Activated CD4-positive, alpha-beta T cell treated with anti-CD3 and anti-CD28 coated beads, Interleukin-2, amount 10 ng/mL, durations not matched to agents 24 days and 14 days (primary cell): ENCODE data around the gene GARIN5B. TPM values are rescaled to one million over a fixed set of nuclear protein-coding genes. Genes with fewer than 3 reads are reported as not detected.

ENCODE experiments used
- DNase-seq: peaks from one replicate; pipeline ENCODE4 v3.0.0; 2022
- H3K27ac Mint-ChIP-seq: one replicate; pipeline ENCODE4 v1.8.0; 2022; ENCODE audit warnings: mild to moderate bottlenecking, mixed read lengths
- H3K27me3 Mint-ChIP-seq: one replicate; pipeline ENCODE4 v1.8.0; 2022; ENCODE audit warnings: mixed read lengths
- H3K36me3 Mint-ChIP-seq: one replicate; pipeline ENCODE4 v1.8.0; 2022; ENCODE audit warnings: low read depth, mild to moderate bottlenecking, mixed read lengths
- H3K4me1 Mint-ChIP-seq: one replicate; pipeline ENCODE4 v1.8.0; 2021; ENCODE audit warnings: mixed read lengths
- H3K4me3 Mint-ChIP-seq: one replicate; pipeline ENCODE4 v1.8.0; 2022; ENCODE audit warnings: mild to moderate bottlenecking, moderate library complexity, mixed read lengths
- H3K9me3 Mint-ChIP-seq: one replicate; pipeline ENCODE4 v1.8.0; 2021; ENCODE audit warnings: mixed read lengths
- intact Hi-C: fragments of 100-400 bp; cut with micrococcal nuclease; formaldehyde crosslinking; loops from one replicate; pipeline ENCODE4 v1.15.1; 2023
- total RNA-seq: library from RNA; stranded (reverse); gene quantifications from 2 replicates; pipeline ENCODE4 v1.2.3, GENCODE V29; 2022

Gene GARIN5B
- total RNA-seq, 1 donor from 2014 or later, result not detected

DNA sequence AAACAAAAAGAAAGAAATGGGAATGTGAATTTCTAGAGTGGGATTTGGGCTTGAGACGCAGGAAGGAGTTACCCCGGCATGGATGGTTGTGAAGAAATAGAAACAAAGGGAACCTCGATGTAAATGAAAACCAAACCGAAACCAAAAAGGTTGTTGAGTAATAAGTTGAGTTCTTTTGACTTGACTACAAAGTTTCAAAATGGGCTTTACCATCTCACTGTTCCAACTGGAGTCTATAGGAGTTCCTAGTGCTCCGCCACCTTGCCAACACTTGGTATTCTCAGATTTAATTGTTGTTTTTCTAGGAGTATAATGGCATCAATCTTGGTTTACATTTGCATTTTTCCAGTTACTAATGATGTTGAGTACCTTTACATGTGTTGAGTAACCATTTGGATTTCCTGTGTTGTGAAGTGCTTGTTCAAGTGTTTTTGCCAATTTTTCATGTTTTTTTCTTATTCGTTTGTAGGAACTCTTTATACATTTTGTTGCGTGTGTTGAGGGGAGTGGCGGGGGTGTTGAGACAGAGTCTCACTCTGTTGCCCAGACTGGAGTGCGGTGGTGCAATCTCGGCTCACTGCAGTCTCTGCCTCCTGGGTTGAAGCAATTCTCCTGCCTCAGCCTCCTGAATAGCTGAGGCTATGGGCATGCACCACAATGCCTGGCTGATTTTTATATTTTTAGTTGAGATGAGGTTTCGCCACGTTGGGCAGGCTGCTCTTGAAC lies 35.3 kb upstream of the GARIN5B start:
- Mint-ChIP-seq H3K36me3 (peaks cover 31% of the 10 kb centered on the region), H3K9me3 (no peaks in the 10 kb centered on the region), H3K27ac (peak overlapping the region; percentile 18), H3K4me1 (peaks cover 26% of the 10 kb centered on the region), H3K27me3 (no peaks in the 10 kb centered on the region), H3K4me3 (peak overlapping the region; percentile 5)
- intact Hi-C loops, result loop anchor here (1.0 kb wide), 1 partner anchor 9 kb away; the partner anchor contains the start of gene UBE2S
- DNase-seq, result no peak

DNA sequence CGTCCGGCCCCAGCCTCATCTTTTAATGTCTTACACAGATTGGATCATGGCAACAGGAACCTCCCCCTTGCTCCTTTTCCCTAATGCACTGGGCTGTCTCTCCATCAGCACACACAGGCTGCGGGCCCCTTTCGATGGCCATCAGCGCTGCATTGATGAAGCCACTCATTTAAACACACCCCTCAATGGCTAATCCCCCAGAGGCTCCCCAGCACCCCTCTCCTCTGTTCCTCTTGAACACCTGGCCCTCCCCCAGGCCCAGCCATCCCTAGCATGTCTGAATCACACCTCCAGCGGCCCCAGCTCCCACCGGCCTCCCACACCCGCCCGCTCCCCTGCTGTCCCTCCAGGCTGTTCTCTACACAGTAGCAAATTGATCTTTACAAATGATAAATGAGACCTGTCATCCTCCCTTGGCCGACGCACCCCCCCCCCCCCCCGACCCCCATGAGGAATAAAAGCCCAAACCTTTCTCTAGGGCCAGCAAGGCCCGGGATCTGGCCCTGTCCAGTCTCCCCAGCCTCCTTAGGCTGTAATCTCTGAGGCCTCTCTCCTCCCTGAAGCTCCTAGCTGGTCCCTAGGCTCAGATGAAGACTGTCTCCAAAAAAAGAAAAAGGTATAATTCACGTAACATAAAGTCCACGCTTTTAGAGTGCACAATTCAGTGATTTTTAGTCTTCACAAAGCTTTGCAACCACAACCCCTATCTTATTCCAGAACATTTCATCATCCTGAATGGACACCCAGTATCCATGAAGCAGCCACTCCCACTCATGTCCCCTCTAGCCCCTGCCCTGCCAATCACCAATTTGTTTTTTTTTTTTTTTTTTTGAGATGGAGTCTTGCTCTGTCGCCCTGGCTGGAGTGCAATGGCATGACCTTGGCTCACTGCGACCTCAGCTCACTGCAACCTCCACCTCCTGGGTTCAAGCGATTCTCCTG lies 30.0 kb upstream of the GARIN5B start:
- no peak for DNase-seq
- Mint-ChIP-seq H3K4me3 (no peak overlapping the region), H3K36me3 (peaks cover 35% of the 10 kb centered on the region), H3K27ac (no peak overlapping the region), H3K4me1 (peaks cover 21% of the 10 kb centered on the region), H3K9me3 (no peaks in the 10 kb centered on the region), H3K27me3 (no peaks in the 10 kb centered on the region)
- intact Hi-C loops, result no loop called here

DNA sequence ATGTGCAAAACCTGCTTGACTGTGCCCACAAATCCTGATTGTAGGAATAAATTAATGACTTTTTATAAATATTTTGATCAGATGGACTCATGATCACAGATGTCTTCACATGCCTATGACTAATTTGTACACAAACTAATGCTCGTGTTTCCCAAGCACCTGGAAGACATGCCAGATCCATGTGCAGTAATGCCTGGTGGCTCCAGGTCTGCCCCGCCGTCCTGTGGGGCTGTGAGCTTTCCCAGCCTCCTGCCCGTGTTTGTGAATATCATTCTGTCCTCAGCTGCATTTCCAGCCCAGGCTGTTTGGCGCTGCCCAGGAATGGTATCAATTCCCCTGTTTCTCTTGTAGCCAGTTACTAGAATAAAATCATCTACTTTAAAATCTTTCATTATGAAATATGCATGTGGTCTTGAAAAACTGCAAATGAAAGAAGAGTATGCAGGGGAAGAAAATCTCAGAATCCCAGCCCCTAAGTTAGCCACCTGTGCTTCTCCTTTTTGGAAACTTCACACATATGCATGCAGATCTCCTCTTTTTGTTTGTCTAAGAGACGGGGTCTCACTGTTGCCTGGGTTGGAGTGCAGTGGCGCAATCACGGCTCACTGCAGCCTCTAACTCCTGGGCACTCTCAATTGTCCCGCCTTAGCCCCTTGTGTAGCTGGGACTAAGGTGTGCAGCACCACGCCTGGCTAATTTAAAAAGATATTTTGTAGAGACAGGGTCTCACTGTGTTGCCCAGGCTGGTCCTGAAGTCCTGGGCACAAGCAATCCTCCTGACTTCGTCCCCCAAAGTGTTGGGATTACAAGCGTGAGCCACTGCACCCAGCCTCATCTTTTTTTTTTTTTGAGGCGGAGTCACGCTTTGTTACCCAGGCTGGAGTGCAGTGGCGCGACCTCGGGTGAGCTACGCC lies 28.9 kb upstream of the GARIN5B start:
- intact Hi-C loops, result no loop called here
- H3K27ac Mint-ChIP-seq, result no peak overlapping the region

DNA sequence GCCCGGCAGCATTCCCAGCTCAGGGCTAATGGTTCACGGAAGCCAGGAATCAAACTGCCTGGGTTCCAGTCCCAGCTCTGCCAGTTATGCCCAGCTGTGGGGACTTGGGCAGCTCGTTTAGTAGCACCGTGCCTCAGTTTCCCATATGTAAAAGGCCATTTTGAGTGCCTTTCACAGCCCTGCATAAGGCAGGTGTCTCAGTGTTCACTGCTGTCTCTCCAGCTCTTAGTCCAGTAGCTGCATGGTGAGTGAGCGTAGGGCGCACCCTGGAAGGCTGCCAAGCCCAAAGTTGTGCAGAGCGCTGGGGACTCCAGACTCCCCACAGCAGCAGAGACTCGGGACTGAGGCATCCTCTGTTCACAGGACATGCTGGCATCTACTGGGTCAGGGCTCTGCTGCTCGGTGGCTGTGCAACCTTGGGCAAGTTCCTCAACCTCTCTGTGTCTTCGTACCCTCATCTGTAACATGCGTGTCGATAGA lies 28.2 kb upstream of the GARIN5B start:
- intact Hi-C loops, result no loop called here
- no peaks in the 10 kb centered on the region for H3K27me3 Mint-ChIP-seq
- H3K9me3 Mint-ChIP-seq, result no peaks in the 10 kb centered on the region
- H3K27ac Mint-ChIP-seq, result no peak overlapping the region
- H3K36me3 Mint-ChIP-seq, result peaks cover 53% of the 10 kb centered on the region
- DNase-seq, result no peak
- H3K4me3 Mint-ChIP-seq, result no peak overlapping the region
- H3K4me1 Mint-ChIP-seq, result peaks cover 26% of the 10 kb centered on the region

More for the DNA sequence above, 28.9 kb upstream of the GARIN5B start:
- no peaks in the 10 kb centered on the region for H3K27me3 Mint-ChIP-seq
- peaks cover 20% of the 10 kb centered on the region for H3K4me1 Mint-ChIP-seq
- H3K9me3 Mint-ChIP-seq, result no peaks in the 10 kb centered on the region
- DNase-seq, result no peak
- no peak overlapping the region for H3K4me3 Mint-ChIP-seq
- peaks cover 46% of the 10 kb centered on the region for H3K36me3 Mint-ChIP-seq

GRCh38 chr19:55390461-55390880 lies 27.4 kb upstream of the GARIN5B start:
- Mint-ChIP-seq H3K9me3 (no peaks in the 10 kb centered on the region), H3K36me3 (peaks cover 60% of the 10 kb centered on the region), H3K27ac (no peak overlapping the region), H3K27me3 (no peaks in the 10 kb centered on the region), H3K4me3 (no peak overlapping the region), H3K4me1 (peaks cover 28% of the 10 kb centered on the region)
- no peak for DNase-seq
- intact Hi-C loops, result no loop called here

DNA sequence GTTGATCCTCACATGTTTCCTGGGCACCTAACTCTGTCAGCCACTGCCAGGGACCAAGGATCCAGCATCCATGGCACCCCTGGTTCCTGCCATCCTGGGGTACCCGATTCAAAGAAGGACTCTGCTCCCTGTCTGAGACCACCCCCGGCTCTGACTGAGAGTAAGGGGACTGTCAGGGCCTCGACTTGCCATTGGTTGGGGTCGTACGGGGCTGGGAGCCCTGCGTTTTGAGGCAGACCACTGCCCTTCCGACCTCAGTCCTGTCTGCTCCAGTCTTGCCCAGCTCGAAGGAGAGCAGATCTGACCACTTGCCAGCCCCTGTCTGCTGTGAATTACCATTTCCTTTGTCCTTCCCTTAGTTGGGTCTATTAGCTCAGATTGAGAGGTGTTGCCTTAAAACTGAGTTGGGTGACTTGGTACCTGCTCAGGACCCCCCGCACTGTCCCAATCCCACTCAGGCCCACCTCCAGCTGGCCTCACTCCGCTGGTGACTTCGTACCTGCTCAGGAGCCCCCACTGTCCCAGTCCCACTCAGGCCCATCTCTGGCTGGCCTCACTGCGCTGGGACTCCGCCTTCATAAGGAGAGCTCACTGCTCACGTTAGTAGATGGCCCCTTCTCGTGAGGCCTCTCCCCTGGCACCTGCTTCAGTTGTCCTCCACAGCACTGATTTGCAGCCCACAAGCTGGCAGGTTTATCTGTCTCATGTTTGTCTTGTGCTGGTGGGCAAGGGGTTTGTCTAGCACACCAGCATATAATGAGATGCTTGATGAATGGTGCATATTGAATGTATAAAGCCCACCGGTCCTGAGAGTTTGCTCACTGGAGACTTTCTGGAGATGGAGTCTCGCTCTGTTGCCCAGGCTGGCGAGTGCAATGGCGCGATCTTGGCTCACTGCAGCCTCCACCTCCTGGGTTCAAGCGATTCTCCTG lies 26.6 kb upstream of the GARIN5B start:
- intact Hi-C loops, result loop anchor here (5.0 kb wide), 1 partner anchor 208 kb away; the partner anchor contains the start of gene FIZ1
- peaks cover 60% of the 10 kb centered on the region for H3K36me3 Mint-ChIP-seq

DNA sequence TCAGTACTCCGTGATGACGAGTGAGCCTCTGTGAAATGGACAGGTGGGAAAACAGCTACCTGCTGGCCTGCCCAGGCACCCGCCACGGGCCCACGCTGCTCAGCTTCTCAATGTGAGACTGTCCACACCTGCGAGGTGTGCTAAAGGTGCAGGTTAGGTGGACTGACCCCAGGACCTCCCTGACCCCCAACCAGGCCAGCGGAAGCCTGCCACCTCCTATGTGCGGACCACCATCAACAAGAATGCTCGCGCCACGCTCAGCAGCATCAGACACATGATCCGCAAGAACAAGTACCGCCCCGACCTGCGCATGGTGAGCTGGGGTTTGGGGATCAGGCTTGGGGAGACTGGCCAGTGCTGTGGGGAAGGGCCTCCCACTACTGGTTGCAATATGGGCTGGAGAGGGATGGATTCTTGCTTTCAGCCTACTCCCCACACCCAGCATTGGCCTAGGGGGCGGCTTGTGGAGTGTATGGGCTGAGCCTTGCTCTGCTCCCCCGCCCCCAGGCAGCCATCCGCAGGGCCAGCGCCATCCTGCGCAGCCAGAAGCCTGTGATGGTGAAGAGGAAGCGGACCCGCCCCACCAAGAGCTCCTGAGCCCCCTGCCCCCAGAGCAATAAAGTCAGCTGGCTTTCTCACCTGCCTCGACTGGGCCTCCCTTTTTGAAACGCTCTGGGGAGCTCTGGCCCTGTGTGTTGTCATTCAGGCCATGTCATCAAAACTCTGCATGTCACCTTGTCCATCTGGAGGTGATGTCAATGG lies 24.9 kb upstream of the GARIN5B start:
- DNase-seq, result no peak
- peak overlapping the region; percentile 97 for H3K4me3 Mint-ChIP-seq
- peaks cover 58% of the 10 kb centered on the region for H3K36me3 Mint-ChIP-seq
- no peak overlapping the region for H3K27ac Mint-ChIP-seq
- intact Hi-C loops, result loop anchor here (5.0 kb wide), 1 partner anchor 209 kb away; the partner anchor contains the start of gene FIZ1
- peaks cover 40% of the 10 kb centered on the region for H3K4me1 Mint-ChIP-seq
- H3K27me3 Mint-ChIP-seq, result no peaks in the 10 kb centered on the region
- H3K9me3 Mint-ChIP-seq, result no peaks in the 10 kb centered on the region

More for the DNA sequence above, 26.6 kb upstream of the GARIN5B start:
- peaks cover 32% of the 10 kb centered on the region for H3K4me1 Mint-ChIP-seq
- H3K27me3 Mint-ChIP-seq, result no peaks in the 10 kb centered on the region
- no peak for DNase-seq
- no peaks in the 10 kb centered on the region for H3K9me3 Mint-ChIP-seq
- peak overlapping the region; percentile 37 for H3K4me3 Mint-ChIP-seq
- H3K27ac Mint-ChIP-seq, result peak overlapping the region; percentile 69

DNA sequence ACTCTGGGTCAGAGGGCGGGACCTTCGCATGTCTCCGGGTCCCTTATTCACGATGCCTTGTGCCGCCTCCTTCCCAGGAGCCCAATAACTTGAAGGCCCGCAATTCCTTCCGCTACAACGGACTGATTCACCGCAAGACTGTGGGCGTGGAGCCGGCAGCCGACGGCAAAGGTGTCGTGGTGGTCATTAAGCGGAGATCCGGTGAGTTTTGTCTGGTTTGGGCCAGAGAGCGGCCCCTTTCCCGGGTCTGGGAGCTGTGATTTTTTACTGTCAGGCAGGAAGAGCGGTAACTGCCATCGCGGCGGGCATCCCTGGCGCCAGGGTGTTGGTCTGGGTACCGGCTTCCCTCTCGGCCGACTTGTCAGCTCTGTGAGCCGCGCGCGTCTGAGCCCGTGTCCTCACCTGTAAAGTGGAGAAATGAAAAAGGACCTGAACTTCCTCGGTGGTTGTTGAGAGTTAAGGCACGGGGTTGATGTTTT lies 23.5 kb upstream of the GARIN5B start:
- intact Hi-C loops, result loop anchor here (5.0 kb wide), 1 partner anchor 211 kb away; the partner anchor contains the start of gene FIZ1
- peaks cover 6% of the 10 kb centered on the region for H3K9me3 Mint-ChIP-seq
- peak overlapping the region; percentile 97 for H3K4me3 Mint-ChIP-seq
- no peak for DNase-seq
- H3K27me3 Mint-ChIP-seq, result no peaks in the 10 kb centered on the region
- H3K27ac Mint-ChIP-seq, result peak overlapping the region; percentile 98
- H3K36me3 Mint-ChIP-seq, result peaks cover 60% of the 10 kb centered on the region
- peaks cover 52% of the 10 kb centered on the region for H3K4me1 Mint-ChIP-seq

DNA sequence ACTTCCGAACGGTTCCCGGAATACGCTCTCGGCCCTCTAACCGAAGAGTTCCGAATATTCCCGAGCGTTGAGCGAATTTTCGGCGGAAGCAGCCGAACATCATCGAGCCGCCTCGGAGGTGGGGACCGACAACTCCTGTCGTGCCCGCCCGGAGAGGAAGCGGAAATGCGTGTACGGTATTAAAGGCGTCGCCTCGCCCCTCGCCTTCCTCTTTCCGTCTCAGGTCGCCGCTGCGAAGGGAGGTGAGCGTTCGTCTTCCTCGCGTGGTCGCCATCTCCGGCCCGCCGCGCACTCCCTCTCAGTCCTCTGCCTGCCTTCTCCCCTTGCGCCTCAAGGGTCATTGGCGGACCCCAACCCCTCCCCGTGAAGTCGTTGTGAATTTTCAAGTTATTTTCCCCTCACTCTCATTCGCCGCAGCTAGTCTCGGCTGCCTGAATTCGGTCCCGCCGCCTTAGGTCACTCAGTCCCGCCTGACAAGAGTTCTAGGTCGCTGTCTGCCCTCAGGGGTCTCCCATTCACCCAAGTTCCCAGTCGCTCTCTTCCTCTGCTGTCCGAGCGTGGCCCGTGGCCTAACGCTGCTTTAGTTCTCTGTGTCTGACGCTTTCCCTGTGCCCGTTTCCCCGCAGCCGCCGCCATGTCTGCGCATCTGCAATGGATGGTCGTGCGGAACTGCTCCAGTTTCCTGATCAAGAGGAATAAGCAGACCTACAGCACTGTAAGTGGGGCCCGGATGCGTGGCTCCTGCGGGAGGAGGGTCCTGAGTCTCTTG lies 22.8 kb upstream of the GARIN5B start, which contains the start of gene RPL28:
RPL28 (plus strand) TSS at position 209 of the 769 bp plus-strand sequence; CDS start at position 635, 426 bp downstream.
- H3K27me3 Mint-ChIP-seq, result no peaks in the 10 kb centered on the region
- peaks cover 6% of the 10 kb centered on the region for H3K9me3 Mint-ChIP-seq
- intact Hi-C loops, result loop anchor here (1.0 to 5.0 kb wide), 7 partner anchors 22 to 268 kb away; partner anchors contain the start of genes FIZ1, HSPBP1, KMT5C and PPP6R1
- peaks cover 63% of the 10 kb centered on the region for H3K36me3 Mint-ChIP-seq
- H3K27ac Mint-ChIP-seq, result peak within 1 kb of the TSS; percentile 98
- H3K4me3 Mint-ChIP-seq, result peak within 1 kb of the TSS; percentile 97
- H3K4me1 Mint-ChIP-seq, result peaks cover 52% of the 10 kb centered on the region
- DNase-seq, result peak; percentile 100

DNA sequence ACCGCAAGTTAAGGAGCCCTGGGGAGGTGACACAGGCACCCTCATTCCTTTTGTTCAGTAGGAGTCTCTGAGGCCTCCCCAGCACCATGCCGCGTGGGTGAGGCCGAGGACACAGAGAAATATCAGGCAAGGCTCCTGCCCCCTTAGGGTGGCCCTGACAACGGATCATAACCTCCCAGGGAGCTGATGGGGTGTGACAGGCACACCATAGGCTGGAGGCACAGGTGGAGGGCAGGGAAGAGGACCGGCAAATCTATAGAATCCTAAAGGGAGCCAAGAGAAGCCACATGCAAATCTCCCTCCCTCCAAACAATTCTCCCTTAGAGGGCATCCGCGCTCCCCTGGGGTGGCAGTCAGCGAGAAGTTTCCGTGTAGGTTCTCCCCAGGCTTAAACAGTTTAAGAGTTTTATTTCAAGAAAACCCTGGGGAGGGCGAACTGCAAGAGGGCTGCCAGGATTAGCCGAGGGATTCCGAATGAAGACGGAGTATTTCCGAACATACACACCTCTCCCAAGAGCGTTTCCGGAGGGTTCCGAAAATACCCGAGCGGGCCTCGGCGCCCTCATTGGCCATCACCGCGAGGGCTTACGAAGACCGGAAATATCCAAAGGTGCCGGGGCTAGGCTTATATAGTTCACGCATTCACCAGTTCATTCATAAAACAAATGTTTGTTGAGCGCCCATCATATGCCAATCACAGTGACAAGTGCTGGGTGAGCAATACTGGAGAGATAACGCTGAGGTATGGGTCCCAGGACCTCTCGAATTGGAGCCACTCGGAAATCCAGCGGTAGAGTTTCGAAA lies 22.1 kb upstream of the GARIN5B start:
- Mint-ChIP-seq H3K36me3 (peaks cover 56% of the 10 kb centered on the region), H3K27ac (peak overlapping the region; percentile 98), H3K4me1 (peaks cover 47% of the 10 kb centered on the region), H3K9me3 (peaks cover 6% of the 10 kb centered on the region), H3K27me3 (no peaks in the 10 kb centered on the region), H3K4me3 (peak overlapping the region; percentile 97)
- intact Hi-C loops, result loop anchor here (1.0 to 5.0 kb wide), 7 partner anchors 23 to 269 kb away; partner anchors contain the start of genes FIZ1, HSPBP1, KMT5C and PPP6R1
- DNase-seq, result peak; percentile 99
